H1 (cell line): ENCODE results near the gene STXBP6. TPM values are rescaled to one million over a fixed set of nuclear protein-coding genes. Genes with fewer than 3 reads are reported as not detected.

ENCODE experiments used
- SIX5 ChIP-seq: IDR thresholded peaks from 2 replicates; pipeline ENCODE4 v1.6.1; 2011; ENCODE audit warnings: mild to moderate bottlenecking, low read depth, low read length
- polyA plus RNA-seq, 7 experiments: library from polyadenylated mRNA; depleted of rRNA in 3 of 7; stranded (reverse) in 5 of 7; unstranded in 2 of 7; fragments of >200 nt in 5 of 7; fragments of 200-250 nt in 2 of 7; gene quantifications; 1 replicate in 5 of 7; 2 replicates in 1 of 7; 4 replicates in 1 of 7; pipeline versions ENCODE4 v1.2.1 to v1.2.3, GENCODE V29; 2011 to 2013; ENCODE audit warnings: missing spikeins in 2 of 7, mixed read lengths in 2 of 7
- total RNA-seq: library from RNA; stranded (reverse); fragmentation: NEBNext Ultra II Directional; extraction: Animal tissue kit (Norgen Biotek cat#: 25700); gene quantifications from 2 replicates; pipeline ENCODE4 v1.2.1, GENCODE V29; 2021

STXBP6 gene
- total and polyA plus RNA-seq, 2 of the 8 experiments (the other 6 are each of a cell fraction or from before 2014, with no cell fraction given): 9.4 to 18.1 TPM

- no peak for TF ChIP-seq SIX5
- TF ChIP-seq, all 59 proteins: peak for 0
Measured at GRCh38 chr14:24813089-24813815, 236.7 kb downstream of the STXBP6 start (continued).
